BLaER1 treated with 17β-estradiol and CSF1 and Interleukin-3, amounts not matched to agents 10 nM and 100 nM (cell line): ENCODE data around the gene PLCXD1.

Source experiments
- H3K27ac ChIP-seq, 11 experiments: shearing (Covaris generic); formaldehyde crosslinking; 2 replicates each; pipeline ENCODE4 v1.8.1; 2022
- H3K27me3 ChIP-seq, 11 experiments: shearing (Covaris generic); formaldehyde crosslinking; 2 replicates each; pipeline ENCODE4 v1.8.1; 2022
- H3K36me3 ChIP-seq, 11 experiments: shearing (Covaris generic); formaldehyde crosslinking; 2 replicates each; pipeline ENCODE4 v1.8.1; 2022
- H3K4me1 ChIP-seq, 10 experiments: shearing (Covaris generic); formaldehyde crosslinking; 2 replicates each; pipeline ENCODE4 v1.8.1; 2022
- H3K4me2 ChIP-seq, 11 experiments: shearing (Covaris generic); formaldehyde crosslinking; 2 replicates each; pipeline ENCODE4 v1.8.1; 2022
- H3K4me3 ChIP-seq, 10 experiments: shearing (Covaris generic); formaldehyde crosslinking; 2 replicates each; pipeline ENCODE4 v1.8.1; 2022
- H3K9ac ChIP-seq, 11 experiments: shearing (Covaris generic); formaldehyde crosslinking; 2 replicates each; pipeline ENCODE4 v1.8.1; 2022
- H3K9me3 ChIP-seq, 11 experiments: shearing (Covaris generic); formaldehyde crosslinking; replicated peaks in 1 of 11; 2 replicates each; pipeline ENCODE4 v1.8.1; 2022
- H4K20me1 ChIP-seq, 11 experiments: shearing (Covaris generic); formaldehyde crosslinking; 2 replicates each; pipeline ENCODE4 v1.8.1; 2022
- Cebpa-rat ChIP-seq, 11 experiments: shearing (Covaris generic); IDR thresholded peaks; 2 replicates each; pipeline ENCODE4 v1.8.1; 2022

Gene PLCXD1

GRCh38 chrX:310621-311155 is 29.5 kb downstream of the PLCXD1 start:
- peaks cover 0 to 86% (median 66%) of the 10 kb centered on the region in 11 experiments; a peak in 19 of 22 replicates for H4K20me1 ChIP-seq
- no peaks in the 10 kb centered on the region for H3K27me3 ChIP-seq
- H3K9me3 ChIP-seq: no peaks in the 10 kb centered on the region
- H3K4me2 ChIP-seq: no peak overlapping the region
- no peak for TF ChIP-seq Cebpa-rat (IDR thresholded peaks at IDR 0.05)
- H3K4me1 ChIP-seq: no peaks in the 10 kb centered on the region
- no peak overlapping the region for H3K27ac ChIP-seq
- H3K9ac ChIP-seq: no peak overlapping the region
- peaks cover 88 to 99% (median 89%) of the 10 kb centered on the region in 11 experiments for H3K36me3 ChIP-seq
- no peak overlapping the region for H3K4me3 ChIP-seq

DNA sequence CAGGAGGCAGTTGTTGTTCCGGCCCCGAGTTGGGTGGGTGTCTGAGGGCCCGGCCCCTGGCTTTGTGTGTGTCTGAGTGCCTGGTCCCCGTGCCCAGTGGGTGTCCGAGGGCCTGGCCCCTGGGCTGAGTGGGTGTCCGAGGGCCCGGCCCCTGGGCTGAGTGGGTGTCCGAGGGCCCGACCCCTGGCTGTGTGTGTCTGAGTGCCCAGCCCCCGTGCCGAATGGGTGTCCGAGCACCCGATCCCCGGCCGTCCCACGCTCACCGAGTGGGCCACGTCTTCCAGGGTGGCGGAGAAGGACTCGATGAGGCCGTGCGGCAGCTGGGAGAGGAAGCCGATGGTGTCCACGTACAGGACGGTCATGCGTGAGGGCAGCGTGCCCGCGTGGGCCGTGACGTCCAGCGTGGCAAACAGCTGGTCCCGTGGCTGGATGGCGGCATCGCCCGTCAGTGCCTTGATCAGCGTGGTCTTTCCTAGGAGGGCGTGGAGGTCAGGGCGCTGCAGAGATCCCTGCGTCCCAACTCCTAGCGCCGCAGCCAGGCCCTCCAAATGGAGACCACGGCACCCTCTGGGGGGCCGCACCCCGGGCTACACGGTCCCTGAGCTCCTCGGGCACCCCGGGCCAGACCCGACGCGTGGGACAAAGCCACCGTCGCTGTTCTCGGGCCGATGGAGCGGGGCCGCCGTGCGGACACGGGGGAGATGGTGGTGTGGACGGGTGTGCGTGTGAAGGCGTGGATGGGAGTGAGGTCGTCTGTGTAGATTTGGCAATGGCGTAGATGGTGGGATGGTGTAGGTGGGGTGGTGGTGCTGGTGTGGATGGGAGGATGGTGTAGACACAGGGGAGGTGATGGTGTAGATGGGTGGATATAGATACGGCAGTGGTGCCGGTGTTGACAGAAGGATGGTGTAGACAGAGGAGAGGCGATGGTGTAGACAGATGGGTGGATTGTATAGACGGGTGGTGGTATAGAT is 30.3 kb downstream of the PLCXD1 start:
- H3K4me1 ChIP-seq: peaks cover 0 to 3% (median under 1%) of the 10 kb centered on the region in 10 experiments; a peak in 5 of 20 replicates
- H3K27me3 ChIP-seq: no peaks in the 10 kb centered on the region
- peaks cover 83 to 97% (median 86%) of the 10 kb centered on the region in 11 experiments for H3K36me3 ChIP-seq
- no peak for TF ChIP-seq Cebpa-rat (IDR thresholded peaks at IDR 0.05)
- no peaks in the 10 kb centered on the region for H3K9me3 ChIP-seq
- H3K27ac ChIP-seq: no peak overlapping the region
- no peak overlapping the region for H3K4me2 ChIP-seq
- no peak overlapping the region for H3K4me3 ChIP-seq
- H4K20me1 ChIP-seq: peaks cover 0 to 84% (median 64%) of the 10 kb centered on the region in 11 experiments; a peak in 19 of 22 replicates
- no peak overlapping the region for H3K9ac ChIP-seq

GRCh38 chrX:312621-313331 is 31.6 kb downstream of the PLCXD1 start:
- Histone ChIP-seq H3K36me3 (peaks cover 79 to 92% (median 82%) of the 10 kb centered on the region in 11 experiments), H3K4me1 (peaks cover 0 to 11% (median 9%) of the 10 kb centered on the region in 10 experiments; a peak in 9 of 20 replicates), H3K4me2 (no peak overlapping the region), H3K9me3 (peaks cover 0 to 7% (median 0%) of the 10 kb centered on the region in 11 experiments; a peak in 3 of 22 replicates), H3K27ac (no peak overlapping the region), H4K20me1 (peaks cover 0 to 82% (median 63%) of the 10 kb centered on the region in 11 experiments; a peak in 19 of 22 replicates), H3K9ac (no peak overlapping the region), H3K4me3 (no peak overlapping the region), H3K27me3 (no peaks in the 10 kb centered on the region)
- TF ChIP-seq Cebpa-rat (IDR thresholded peaks at IDR 0.05): no peak

- H3K9ac ChIP-seq: no peak overlapping the region
- H3K9me3 ChIP-seq: peaks cover 0 to 7% (median 0%) of the 10 kb centered on the region in 11 experiments; a peak in 3 of 22 replicates
- peaks cover 0 to 11% (median 9%) of the 10 kb centered on the region in 10 experiments; a peak in 9 of 20 replicates for H3K4me1 ChIP-seq
- H4K20me1 ChIP-seq: peaks cover 0 to 74% (median 60%) of the 10 kb centered on the region in 11 experiments; a peak in 17 of 22 replicates
- H3K4me2 ChIP-seq: no peak overlapping the region
- no peak overlapping the region for H3K27ac ChIP-seq
- H3K27me3 ChIP-seq: no peaks in the 10 kb centered on the region
- no peak overlapping the region for H3K4me3 ChIP-seq
- peaks cover 72 to 84% (median 74%) of the 10 kb centered on the region in 11 experiments for H3K36me3 ChIP-seq
- no peak for TF ChIP-seq Cebpa-rat (IDR thresholded peaks at IDR 0.05)
Observed at GRCh38 chrX:313546-313945, 32.4 kb downstream of the PLCXD1 start.

DNA sequence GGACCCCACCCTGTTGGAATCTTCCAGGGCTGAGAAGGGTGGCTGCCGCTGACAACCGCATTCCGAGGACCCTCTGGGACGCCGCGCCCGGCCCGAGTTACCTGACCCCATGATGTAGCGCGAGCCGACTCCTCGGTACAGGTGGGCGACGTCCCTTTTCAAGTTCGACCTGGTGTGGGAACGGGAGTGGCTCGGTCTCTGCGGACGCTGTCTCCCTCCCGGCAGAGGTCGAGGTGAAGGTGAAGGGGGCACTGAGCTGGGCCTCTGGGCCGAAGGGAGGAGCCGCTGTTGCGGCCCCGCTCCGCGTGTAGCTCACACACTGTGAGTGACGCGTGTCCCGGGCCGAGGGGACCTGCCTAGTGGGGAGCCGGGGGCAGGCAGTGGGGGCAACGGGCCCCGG is 32.9 kb downstream of the PLCXD1 start:
- Histone ChIP-seq H3K9me3 (peaks cover 0 to 7% (median 0%) of the 10 kb centered on the region in 11 experiments; a peak in 3 of 22 replicates), H3K27me3 (no peaks in the 10 kb centered on the region), H3K4me3 (no peak overlapping the region), H3K4me2 (no peak overlapping the region), H3K27ac (no peak overlapping the region), H3K4me1 (peaks cover 0 to 11% (median 9%) of the 10 kb centered on the region in 10 experiments; a peak in 9 of 20 replicates), H4K20me1 (peaks cover 0 to 70% (median 57%) of the 10 kb centered on the region in 11 experiments; a peak in 17 of 22 replicates), H3K36me3 (peaks cover 67 to 79% (median 69%) of the 10 kb centered on the region in 11 experiments), H3K9ac (no peak overlapping the region)
- no peak for TF ChIP-seq Cebpa-rat (IDR thresholded peaks at IDR 0.05)

DNA sequence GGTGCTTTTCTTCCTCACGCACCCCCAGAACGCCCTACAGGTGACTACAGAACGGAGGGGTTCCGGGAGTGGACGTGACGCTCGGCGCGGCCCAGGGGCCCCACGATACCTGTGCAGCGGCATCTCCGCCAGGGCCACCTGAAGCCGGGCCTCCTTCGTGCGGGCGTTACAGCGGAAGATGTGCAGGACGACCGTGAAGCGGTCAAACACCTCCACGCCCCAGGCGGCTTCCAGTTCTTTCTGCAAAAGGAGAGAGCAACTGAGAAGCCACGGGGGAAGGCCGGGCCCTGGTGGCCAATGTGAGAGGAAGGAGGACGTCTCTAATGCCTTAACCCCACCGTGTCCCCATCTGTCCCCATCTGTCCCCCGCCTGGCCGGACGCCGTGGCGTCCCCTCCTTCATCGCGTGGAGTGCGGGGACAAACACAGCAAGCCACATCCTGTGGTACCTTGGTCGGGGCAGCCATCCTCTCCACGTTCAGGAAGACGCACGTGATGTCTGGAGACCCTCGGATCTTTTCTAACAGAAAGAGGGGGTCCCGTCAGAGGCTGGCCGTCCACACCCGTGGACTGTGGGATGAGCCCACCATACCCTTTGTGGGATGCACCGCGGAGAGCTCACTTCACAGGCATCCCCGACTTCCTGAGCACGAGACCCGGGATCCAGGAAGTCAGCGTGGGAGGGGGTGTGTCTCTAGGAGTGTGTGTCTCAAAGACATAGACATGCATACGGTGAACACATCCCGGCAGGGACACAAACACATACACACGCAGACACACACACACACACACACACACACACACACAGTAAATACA is 33.8 kb downstream of the PLCXD1 start:
- no peak overlapping the region for H3K9ac ChIP-seq
- H3K36me3 ChIP-seq: peaks cover 60 to 71% (median 63%) of the 10 kb centered on the region in 11 experiments
- H3K4me3 ChIP-seq: no peak overlapping the region
- no peaks in the 10 kb centered on the region for H3K27me3 ChIP-seq
- peaks cover 0 to 7% (median 0%) of the 10 kb centered on the region in 11 experiments; a peak in 3 of 22 replicates for H3K9me3 ChIP-seq
- no peak overlapping the region for H3K4me2 ChIP-seq
- H3K4me1 ChIP-seq: peaks cover 3 to 15% (median 9%) of the 10 kb centered on the region in 10 experiments; a peak in 18 of 20 replicates
- no peak for TF ChIP-seq Cebpa-rat (IDR thresholded peaks at IDR 0.05)
- H3K27ac ChIP-seq: no peak overlapping the region
- H4K20me1 ChIP-seq: peaks cover 0 to 68% (median 53%) of the 10 kb centered on the region in 11 experiments; a peak in 17 of 22 replicates

- peaks cover 46 to 54% (median 50%) of the 10 kb centered on the region in 11 experiments for H3K36me3 ChIP-seq
- peaks cover 0 to 65% (median 42%) of the 10 kb centered on the region in 11 experiments; a peak in 17 of 22 replicates for H4K20me1 ChIP-seq
- H3K4me3 ChIP-seq: peak overlapping the region in 5 of 10 experiments; percentile 3 to 50 (median 30); a peak in 3 of 20 replicates
- no peak overlapping the region for H3K9ac ChIP-seq
- H3K4me2 ChIP-seq: peak overlapping the region in 9 of 11 experiments; percentile 18 to 48 (median 36); a peak in 14 of 22 replicates
- no peak overlapping the region for H3K27ac ChIP-seq
- H3K4me1 ChIP-seq: peaks cover 13 to 27% (median 21%) of the 10 kb centered on the region in 10 experiments; a peak in 19 of 20 replicates
- no peaks in the 10 kb centered on the region for H3K27me3 ChIP-seq
- H3K9me3 ChIP-seq: peaks cover 0 to 7% (median 0%) of the 10 kb centered on the region in 11 experiments; a peak in 3 of 22 replicates
- TF ChIP-seq Cebpa-rat (IDR thresholded peaks at IDR 0.05): no peak
Observed at GRCh38 chrX:316351-317325, 35.5 kb downstream of the PLCXD1 start.
